ENCODE measurements around the gene STK39. TPM values are rescaled to one million over a fixed set of nuclear protein-coding genes. Genes with fewer than 3 reads are reported as not detected.

The STK39 gene
- total RNA-seq, 1 donor = 18.1 TPM

DNA sequence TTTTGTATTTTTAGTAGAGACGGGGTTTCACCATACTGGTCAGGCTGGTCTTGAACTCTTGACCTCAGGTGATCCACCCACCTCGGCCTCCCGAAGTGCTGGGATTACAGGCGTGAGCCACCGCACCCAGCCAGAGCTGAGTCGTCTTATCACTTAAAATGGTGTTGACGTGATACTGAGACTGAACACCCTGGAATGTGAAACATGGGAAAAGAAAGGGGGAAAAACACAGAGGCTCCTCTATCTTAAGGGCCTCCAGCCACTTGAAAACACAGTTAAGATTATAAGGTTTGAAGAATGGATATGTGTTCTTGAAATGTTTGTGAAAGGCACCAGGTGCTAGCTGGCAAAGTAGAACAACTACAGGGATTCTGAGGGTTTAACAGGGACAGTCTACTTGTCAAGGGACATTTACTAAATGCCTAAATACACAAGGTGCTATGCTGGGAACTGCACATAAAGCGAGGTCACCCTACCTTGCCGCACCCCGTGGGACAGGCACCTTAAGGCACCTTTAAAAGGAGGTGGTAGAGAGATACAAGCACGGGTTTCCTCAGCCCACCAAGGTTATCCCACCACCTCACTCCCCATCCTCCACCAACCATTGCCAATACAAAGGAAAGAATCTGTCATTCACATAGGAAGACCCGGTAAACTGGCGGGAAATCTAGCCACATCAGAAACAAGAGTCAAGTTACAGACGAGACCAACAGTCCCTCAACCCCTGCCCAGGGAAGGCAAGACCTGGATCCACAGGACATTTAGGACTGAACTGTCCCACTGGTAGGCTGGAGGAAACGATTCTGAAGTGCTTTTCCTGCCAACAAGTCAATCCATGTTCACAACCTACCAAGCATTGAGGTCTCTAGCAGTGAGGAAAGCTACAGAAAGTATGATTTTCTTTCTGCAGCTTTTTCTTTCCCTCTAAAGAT, 43.4 kb downstream of the STK39 start:
- H3K4me2 ChIP-seq (ENCODE audit: insufficient read depth, low read length) = no peak overlapping the region
- H3K9me3 ChIP-seq (ENCODE audit: low read depth, low read length) = no peaks in the 10 kb centered on the region
- no peak for DNase-seq (ENCODE audit: insufficient read length, low spot score, missing footprints)
- TF ChIP-seq, protein P1, sequence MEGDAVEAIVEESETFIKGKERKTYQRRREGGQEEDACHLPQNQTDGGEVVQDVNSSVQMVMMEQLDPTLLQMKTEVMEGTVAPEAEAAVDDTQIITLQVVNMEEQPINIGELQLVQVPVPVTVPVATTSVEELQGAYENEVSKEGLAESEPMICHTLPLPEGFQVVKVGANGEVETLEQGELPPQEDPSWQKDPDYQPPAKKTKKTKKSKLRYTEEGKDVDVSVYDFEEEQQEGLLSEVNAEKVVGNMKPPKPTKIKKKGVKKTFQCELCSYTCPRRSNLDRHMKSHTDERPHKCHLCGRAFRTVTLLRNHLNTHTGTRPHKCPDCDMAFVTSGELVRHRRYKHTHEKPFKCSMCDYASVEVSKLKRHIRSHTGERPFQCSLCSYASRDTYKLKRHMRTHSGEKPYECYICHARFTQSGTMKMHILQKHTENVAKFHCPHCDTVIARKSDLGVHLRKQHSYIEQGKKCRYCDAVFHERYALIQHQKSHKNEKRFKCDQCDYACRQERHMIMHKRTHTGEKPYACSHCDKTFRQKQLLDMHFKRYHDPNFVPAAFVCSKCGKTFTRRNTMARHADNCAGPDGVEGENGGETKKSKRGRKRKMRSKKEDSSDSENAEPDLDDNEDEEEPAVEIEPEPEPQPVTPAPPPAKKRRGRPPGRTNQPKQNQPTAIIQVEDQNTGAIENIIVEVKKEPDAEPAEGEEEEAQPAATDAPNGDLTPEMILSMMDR (IDR thresholded peaks at IDR 0.05; ENCODE audit: extremely low read depth, low read depth, low read length) = no peak
- no peaks in the 10 kb centered on the region for H3K36me3 ChIP-seq (ENCODE audit: insufficient read depth, low read length)
- H3K4me1 ChIP-seq (ENCODE audit: insufficient read depth, low read length) = peaks cover 6% of the 10 kb centered on the region
- no peak overlapping the region for H3K4me3 ChIP-seq (ENCODE audit: insufficient read depth, low read length)
- peaks cover 78% of the 10 kb centered on the region for H3K79me2 ChIP-seq (ENCODE audit: insufficient read depth, low read length)
- H4K20me1 ChIP-seq (ENCODE audit: insufficient read depth, low read length) = no peaks in the 10 kb centered on the region
- no peak overlapping the region for H2AFZ ChIP-seq (ENCODE audit: low read length)
- H3K27ac ChIP-seq (ENCODE audit: low read depth, low read length) = no peak overlapping the region
- no peaks in the 10 kb centered on the region for H3K27me3 ChIP-seq (ENCODE audit: insufficient read depth, low read length)

DNA sequence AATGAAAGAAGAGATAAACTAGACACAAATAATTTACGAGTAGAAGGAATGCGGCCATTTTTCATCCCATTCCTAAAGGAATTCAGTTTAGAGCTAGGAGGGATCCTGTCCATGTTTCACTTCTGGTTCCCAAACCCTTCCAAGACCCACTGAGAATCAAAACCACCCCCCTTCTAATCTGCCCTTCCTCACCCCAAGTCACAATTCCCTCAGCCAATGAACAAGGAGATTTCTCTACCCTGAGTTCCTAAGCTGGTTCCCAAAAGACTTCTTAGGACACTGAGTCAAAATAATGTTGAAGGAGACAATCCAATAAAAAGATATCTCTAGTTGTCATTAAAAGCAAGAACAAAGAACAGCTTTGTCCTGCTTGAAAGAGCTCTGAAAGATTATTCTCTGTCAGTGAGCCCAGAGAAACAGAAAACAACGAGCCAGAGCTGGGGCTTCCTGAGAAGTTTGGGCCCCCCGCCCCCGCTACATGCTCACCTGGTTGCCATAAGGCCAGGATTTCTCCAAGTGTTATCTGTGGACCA, 45.7 kb downstream of the STK39 start:
- Histone ChIP-seq H2AFZ (ENCODE audit: low read length) (no peak overlapping the region), H3K27me3 (ENCODE audit: insufficient read depth, low read length) (no peaks in the 10 kb centered on the region), H3K36me3 (ENCODE audit: insufficient read depth, low read length) (no peaks in the 10 kb centered on the region), H3K4me1 (ENCODE audit: insufficient read depth, low read length) (peaks cover 10% of the 10 kb centered on the region), H3K9me3 (ENCODE audit: low read depth, low read length) (no peaks in the 10 kb centered on the region), H4K20me1 (ENCODE audit: insufficient read depth, low read length) (peaks cover 3% of the 10 kb centered on the region), H3K27ac (ENCODE audit: low read depth, low read length) (no peak overlapping the region), H3K4me3 (ENCODE audit: insufficient read depth, low read length) (no peak overlapping the region), H3K79me2 (ENCODE audit: insufficient read depth, low read length) (peaks cover 69% of the 10 kb centered on the region), H3K4me2 (ENCODE audit: insufficient read depth, low read length) (no peak overlapping the region)
- TF ChIP-seq, protein P1 (IDR thresholded peaks at IDR 0.05; ENCODE audit: extremely low read depth, low read depth, low read length) = no peak
- DNase-seq (ENCODE audit: insufficient read length, low spot score, missing footprints) = no peak

DNA sequence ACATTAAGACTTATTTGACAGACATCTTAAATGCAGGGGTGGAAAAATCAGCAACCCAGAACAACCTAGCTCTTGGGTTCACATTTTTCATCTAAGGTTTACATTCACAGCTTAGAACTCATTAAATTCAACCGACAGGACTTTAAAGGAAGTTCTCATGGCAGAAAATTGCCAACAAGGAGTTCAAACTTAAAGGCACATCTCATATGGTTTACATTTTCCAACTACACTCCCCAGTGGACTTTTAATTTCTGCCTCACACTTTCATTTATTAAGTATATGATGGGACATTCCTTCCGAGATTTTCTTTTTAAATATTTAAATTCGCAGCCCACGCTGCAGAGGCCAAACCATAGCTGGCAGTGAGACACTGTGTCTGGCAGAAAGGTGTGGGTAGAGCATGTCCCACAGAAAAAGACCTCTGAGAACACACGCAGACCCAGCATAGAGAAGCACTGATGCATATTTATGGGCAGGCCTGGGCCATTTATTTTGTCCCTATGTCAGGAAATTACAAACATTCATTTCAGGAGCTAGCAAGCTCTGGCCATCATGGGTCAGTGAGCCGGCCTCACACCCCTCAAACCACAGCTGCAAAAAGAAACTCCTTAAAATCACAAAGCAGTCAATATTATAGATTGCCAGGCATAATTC, 46.3 kb downstream of the STK39 start:
- H3K27ac ChIP-seq (ENCODE audit: low read depth, low read length) = no peak overlapping the region
- H3K9me3 ChIP-seq (ENCODE audit: low read depth, low read length) = no peaks in the 10 kb centered on the region
- no peaks in the 10 kb centered on the region for H3K36me3 ChIP-seq (ENCODE audit: insufficient read depth, low read length)
- H3K4me3 ChIP-seq (ENCODE audit: insufficient read depth, low read length) = no peak overlapping the region
- peaks cover 10% of the 10 kb centered on the region for H3K4me1 ChIP-seq (ENCODE audit: insufficient read depth, low read length)
- DNase-seq (ENCODE audit: insufficient read length, low spot score, missing footprints) = peak; percentile 48
- TF ChIP-seq, protein P1 (IDR thresholded peaks at IDR 0.05; ENCODE audit: extremely low read depth, low read depth, low read length) = no peak
- no peak overlapping the region for H2AFZ ChIP-seq (ENCODE audit: low read length)
- no peak overlapping the region for H3K4me2 ChIP-seq (ENCODE audit: insufficient read depth, low read length)
- peaks cover 3% of the 10 kb centered on the region for H4K20me1 ChIP-seq (ENCODE audit: insufficient read depth, low read length)
- H3K79me2 ChIP-seq (ENCODE audit: insufficient read depth, low read length) = peaks cover 68% of the 10 kb centered on the region
- no peaks in the 10 kb centered on the region for H3K27me3 ChIP-seq (ENCODE audit: insufficient read depth, low read length)

All from osteoblast (primary cell).